Fibroblast of mammary gland (primary cell): Measurements from ENCODE around the gene PHLDA1.

Experiments
- DNase-seq: peaks from one replicate; pipeline ENCODE4 v3.0.0-alpha.2; 2010; ENCODE audit warnings: low read depth
- H3K4me3 ChIP-seq: 2 replicates; pipeline ENCODE4 v1.5.1; 2011; ENCODE audit warnings: low read depth, mild to moderate bottlenecking, low read length, moderate library complexity; ENCODE audit not compliant: control insufficient read depth
- CTCF ChIP-seq: conservative IDR thresholded peaks from 2 replicates; pipeline ENCODE4 v1.5.1; 2011; ENCODE audit warnings: low read depth, low read length, inconsistent platforms; ENCODE audit not compliant: control insufficient read depth, insufficient read depth

PHLDA1 gene

DNA sequence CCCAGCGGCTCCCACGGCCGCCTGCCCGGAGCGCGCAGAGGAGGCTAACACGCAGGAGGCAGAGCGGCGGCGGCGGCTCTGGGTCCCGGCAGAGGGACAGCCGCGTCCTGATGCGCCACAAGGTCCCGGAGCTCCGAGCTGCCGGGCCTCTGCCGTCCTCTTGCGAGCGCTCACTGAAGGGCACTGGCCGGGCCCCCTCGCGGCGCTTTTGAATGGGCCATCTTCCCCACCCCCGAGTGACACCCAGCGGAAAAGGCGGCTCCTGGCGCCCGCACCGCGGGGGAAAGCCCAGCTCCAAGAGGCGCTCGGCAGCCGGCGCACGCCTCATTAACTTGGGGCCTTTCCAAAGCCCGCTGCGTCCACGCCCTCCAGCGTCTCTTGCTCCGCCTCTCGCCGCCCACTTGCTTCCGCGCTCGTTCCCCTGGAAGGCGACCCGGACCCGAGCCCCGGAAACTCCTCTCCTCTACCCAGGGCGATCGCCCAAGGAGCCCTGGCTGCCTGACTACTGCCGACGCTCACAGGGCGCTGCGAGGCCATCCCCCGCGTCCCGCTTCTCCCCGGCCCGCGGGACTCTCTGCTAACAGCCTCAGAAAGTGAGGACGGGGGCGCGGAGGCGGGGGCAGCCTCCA is at the start of gene PHLDA1:
Gene PHLDA1 (minus strand): TSS at position 363 of the 629 bp plus-strand sequence.
- H3K4me3 ChIP-seq = peak within 1 kb of the TSS; percentile 94
- peak; percentile 97 for DNase-seq
- peak; percentile 32 for TF ChIP-seq CTCF

- no peak for DNase-seq
Measured at GRCh38 chr12:76080729-76081415, 49.3 kb upstream of the PHLDA1 start.

GRCh38 chr12:76080017-76080728 is 48.6 kb upstream of the PHLDA1 start:
- H3K4me3 ChIP-seq = no peak overlapping the region
- no peak for TF ChIP-seq CTCF
- DNase-seq = no peak

More at GRCh38 chr12:76080729-76081415, 49.3 kb upstream of the PHLDA1 start:
- no peak overlapping the region for H3K4me3 ChIP-seq
- TF ChIP-seq CTCF = peak; percentile 27

DNA sequence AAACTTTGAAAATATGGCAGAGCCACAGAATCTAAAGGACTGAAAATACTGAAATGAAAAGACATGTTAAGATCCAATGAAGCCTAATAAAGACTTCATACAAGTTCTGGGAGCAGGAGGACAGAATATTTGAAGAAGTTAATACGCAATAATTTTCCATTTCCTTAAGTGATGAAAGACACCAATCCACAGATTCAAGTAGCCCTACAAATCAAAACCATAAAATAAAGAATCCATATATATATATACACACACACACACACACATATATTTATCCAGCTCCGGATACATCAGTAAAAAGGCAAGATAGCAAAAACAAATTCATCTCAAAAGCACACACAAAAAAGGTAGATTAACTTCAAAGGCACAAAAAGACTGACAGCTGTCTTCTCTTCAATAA is 47.2 kb upstream of the PHLDA1 start:
- no peak for DNase-seq
- H3K4me3 ChIP-seq = no peak overlapping the region

GRCh38 chr12:76075448-76075847 is 43.9 kb upstream of the PHLDA1 start:
- TF ChIP-seq CTCF = no peak
- DNase-seq = no peak
- H3K4me3 ChIP-seq = no peak overlapping the region

More for the DNA sequence above, 47.2 kb upstream of the PHLDA1 start:
- TF ChIP-seq CTCF = no peak

DNA sequence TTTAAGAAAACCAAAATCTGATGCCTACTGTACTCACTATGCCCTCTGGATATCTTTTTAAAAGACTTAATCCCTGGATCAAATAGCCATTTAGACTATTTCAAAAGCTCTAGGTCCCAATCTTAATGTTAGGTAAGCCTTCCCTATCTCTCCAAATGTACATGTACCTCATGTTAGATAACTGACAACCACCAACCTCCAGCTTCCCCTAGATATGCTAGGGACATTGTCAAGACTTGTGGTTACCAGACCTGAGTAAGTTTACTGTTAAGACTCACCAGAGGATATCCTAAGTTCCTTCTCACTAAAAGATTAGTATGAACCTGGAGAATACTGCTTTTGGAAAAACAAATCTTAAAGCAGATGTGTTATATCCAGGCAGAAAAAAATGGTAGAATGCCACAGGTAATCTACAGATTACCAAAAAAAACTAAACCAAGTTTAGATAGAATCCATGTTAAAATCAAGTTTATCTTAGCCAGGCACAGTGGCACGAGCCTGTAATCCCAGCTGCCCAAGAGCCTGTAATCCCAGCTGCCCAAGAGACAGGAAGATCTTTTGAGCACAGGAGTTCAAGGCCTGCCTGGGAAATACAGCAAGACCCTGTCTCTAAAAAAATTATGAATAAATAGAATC is 43.2 kb upstream of the PHLDA1 start:
- no peak overlapping the region for H3K4me3 ChIP-seq
- TF ChIP-seq CTCF = no peak
- DNase-seq = no peak
